NCI-H82 (cell line): Measurements from ENCODE around the gene DCLK1.

Source experiments
- DNase-seq: peaks from one replicate; lab custom pipeline; 2025; lab: John Stamatoyannopoulos, UW

DCLK1 gene

DNA sequence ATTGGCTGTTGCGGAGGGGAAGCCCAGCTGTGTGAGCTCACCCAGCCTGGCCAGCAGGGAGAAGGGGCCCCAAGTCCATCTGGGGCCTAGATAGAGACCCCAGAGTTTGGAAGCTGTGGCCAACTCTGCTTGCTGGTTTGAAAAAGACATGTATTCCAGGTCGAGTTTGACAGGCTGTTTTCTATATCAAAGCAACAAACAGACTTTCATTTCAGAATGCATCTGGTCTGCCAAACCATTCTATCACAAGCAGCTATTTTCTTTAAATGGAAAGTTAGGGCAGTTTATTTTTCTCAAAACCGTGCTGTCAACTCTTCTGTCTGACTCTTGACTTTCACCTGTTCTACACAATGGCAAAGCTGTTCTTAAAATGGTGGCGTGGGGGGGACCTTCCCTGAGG, 185.8 kb downstream of the DCLK1 start:
- no peak for DNase-seq

DNA sequence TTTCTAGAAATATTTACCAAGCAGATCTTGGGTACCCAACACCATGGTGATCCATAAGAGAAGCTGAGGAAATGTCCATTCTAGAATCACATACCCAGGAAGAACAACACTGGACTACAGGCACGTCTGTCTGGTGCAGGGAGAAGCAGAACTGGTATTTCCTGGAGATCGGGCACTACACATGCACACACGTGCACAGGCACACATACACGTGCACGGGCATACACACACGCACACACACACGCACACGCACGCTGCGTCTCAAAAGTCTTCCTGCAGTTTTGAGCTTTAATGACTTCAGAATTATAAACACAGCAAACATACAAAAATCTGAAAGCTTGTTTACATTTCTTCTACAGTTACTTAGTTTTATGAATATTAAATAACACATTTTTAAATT, 189.8 kb downstream of the DCLK1 start:
- no peak for DNase-seq

DNA sequence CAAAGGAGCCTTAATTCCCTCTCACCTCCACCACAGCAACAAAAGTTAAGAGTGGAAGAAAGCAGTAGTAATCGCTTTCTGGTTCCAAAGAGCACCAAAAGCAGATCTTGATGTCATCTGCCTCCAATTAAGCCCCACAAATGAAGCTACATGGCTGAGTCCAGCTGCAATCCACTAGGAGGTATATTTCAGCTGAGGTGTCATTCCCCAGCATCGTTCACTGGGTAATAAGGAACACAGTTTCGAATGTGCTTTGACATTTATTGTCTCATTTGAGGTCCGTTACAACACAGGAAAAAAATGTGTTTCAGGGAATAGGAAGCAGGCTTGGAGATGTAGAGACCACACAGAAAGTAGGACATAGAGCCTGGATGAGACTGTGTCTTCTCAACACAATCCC, 190.4 kb downstream of the DCLK1 start:
- DNase-seq = no peak

DNA sequence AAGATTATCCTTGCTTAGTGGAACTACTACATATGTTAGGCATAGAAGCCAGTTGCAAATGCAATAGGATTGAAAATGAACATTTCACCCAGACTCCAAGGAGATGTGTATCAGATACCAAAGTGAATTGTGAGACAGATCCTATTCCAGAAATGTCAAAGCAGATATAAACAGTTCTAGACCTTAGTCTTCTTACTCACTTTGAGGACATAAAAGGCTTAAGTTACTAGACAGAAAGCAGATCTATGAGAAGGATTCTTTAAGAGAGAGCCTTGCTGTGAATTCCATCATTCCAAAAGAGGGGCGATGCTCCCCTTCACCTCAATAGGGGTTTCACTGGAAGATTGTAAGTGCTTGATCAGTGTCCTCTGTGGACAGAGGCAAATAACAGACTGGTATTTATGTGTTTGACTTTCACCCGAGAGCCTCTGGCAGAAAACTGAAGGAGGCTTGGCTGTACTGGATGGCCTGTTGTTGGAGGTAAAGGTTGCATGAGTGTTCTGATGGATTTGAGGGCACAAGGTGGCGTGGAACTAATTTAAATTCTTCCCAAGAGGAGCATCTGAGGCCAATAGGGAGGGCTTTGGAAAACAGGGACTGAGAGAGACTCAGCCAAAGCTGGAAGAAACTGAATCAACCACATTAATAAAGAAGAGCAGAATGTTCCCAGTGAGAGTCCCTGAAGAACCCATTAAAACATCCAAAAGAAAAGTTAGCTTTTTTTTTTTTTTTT, 194.8 kb downstream of the DCLK1 start:
- DNase-seq = no peak

DNA sequence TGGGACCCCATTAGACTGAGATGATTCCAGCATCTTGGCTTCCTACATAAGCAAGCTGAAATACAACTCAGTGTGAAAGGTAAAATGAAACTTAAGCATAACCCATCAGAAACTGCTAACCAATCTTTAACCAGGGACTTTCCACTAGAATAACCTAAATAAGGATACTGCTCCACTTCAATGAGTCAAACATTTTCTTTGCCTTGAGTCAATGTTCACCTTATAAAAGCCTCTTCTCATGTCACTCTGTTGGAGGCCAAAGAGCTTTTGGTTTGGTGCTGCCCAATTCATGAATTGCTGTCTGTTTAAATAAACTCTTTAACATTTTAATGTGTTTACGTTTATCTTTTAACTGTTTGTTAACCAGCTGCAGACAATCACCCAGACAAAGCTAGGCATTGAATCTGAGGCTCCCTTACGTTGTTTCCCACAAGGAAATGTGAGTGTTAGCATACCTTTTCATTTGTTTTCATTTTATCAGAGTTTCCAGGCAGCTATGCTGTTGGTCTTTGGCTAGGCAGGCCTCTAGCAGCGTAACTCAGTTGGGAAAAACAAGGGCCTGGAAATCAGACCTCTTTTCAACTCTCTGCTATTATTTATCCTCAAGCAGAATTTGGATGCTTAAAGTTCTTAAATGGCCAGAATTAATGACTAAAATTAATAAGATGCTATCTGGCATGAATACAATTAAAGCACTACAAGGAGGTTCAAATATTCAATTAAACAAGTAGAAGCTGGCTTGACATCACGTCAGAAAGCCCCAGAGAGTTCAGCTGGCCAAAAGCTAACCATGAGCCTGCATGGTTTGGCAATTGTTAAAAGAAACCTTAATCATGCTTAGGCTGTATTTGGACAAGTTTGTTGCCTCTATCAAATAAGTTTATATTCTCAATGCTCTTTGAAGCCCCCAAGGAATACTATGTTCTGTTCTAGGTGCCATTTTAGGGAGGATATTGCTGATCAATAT, 200.2 kb downstream of the DCLK1 start:
- DNase-seq = no peak

DNA sequence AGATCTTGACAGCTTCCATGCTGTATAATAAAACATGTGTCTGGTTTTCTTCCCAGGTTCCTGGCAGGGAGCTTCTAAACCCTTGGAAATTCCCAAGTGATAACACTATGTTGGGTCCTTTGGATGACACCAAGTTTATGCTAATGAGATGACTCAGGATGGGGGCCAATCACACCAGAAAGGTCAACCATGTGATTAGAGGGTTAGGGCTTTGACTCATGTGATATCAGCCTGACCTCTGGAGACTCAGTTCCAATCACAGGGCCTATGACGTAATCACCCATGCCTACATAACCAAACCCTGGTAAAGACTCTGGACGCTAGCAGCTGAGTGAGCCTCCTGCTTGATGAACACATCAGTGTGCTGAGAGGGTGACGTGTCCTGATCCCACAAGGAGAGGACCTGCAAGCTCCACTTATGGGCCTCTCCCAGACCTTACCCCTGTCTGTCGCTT, 203.6 kb downstream of the DCLK1 start:
- no peak for DNase-seq

DNA sequence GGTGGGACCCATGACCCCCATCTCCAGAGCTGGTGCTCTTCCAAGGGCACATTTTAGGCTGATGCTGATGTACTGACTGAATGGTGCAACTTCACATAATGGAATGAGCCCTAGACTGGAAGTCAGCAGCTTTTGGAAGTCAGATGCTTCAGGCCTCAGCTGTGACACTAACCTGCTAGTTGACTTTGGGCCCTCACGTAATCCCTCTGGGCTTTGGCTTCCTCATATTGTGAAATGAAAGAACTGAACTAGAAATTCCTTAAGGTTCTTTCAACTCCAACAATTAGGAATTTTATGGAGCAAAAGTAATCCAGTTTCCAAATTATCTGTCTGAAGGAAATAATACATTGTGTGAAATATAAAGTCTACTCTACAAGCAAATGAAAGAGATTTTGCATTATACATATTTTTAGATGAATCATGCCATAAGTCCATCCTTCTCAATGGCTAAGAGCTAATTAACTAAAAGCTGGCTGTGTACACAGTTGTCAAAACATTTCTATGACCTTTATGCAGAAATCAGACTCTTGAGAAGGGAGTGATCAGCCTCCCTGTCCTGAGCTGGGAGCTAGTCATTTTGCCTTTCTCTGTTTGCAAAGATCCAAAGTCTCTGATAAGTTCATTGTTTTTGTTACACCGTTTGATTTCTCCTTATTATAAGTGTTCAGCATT, 204.2 kb downstream of the DCLK1 start:
- DNase-seq = no peak

DNA sequence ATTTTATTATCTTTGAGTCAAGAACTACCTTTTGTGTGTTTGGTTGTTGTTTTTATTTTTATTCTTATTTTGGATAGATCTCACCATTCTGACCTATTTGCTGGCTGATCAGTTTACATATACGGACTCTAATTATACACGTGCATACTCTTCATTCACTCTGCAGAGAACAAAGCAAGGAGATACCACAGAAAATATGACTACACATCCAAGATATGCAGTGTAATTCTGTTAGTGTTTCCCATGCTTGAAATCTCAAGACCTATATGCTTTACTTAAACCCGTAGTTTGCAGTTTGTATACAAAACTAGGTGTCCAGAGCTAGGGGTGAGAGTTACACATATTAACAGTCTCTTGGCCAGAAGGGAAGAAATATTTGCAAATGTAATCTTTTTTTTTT, 205.5 kb downstream of the DCLK1 start:
- DNase-seq = no peak

DNA sequence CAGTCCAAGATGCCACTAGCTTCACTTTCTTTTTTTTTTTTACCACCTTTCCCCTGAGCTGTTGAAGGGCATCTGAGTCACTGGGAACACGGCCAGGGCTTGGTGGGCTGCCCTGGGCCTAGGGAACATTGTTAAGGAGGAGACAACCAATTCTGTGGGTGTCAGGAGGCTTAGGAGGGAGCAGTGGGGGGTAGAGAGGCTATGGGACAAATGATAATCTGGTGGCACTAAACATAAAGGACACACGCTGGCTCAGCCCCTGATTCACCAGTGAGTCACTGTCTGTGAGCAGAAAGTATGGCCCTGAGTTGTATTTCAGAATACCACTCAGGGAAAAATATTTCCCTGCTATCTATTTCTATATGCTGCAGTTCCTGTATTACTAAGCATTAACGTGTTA, 207.8 kb downstream of the DCLK1 start:
- no peak for DNase-seq

DNA sequence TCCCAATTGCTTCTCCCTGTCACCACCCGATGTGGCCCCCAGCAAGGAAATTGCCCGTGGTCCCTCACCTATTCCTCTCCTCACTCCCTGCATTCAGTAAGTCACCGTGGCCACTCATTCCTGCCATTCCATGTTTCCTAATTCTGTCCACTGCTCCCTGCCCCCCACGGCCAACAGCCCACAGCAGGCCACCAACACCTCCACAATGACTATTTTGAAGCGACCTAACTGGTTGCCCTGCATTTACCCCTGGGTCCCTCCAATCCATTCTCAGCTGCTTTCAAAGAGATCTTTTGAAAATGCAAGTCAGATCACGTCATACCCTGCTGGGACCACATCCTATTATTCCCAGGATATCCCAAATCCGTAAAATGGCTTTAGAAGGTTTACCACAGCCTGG, 210.4 kb downstream of the DCLK1 start:
- no peak for DNase-seq

DNA sequence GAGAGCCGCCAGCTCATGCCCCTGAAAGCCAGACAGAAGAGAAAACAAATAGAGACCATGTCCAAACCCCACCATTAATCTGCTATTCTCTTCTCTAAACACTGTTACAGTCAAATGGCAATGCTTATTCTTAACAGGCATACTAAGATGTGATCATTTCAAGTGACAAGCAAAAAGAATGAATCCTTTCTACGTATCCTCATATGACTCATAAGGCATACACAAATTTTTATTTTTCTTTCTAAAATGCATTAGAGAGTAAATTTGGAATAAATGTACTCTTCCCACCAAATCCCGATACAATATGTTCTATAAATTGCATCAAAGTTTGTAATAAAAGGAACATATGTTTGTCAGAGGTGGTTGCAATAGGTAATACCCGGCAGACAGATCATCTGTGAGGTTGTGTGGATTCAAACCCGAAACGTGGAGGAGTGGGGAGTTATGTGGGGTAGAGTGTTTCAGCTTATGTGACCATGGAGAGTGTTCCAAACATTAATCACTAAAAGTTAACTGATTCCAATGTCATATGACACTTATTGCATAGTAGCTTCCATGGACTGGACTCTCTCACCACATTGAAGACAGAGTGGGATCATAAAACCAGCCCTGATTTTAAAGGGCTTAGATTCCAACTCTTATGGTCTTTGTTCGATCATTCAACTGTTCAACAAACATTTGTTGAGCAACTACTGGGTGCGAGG, 213.1 kb downstream of the DCLK1 start:
- DNase-seq = no peak

DNA sequence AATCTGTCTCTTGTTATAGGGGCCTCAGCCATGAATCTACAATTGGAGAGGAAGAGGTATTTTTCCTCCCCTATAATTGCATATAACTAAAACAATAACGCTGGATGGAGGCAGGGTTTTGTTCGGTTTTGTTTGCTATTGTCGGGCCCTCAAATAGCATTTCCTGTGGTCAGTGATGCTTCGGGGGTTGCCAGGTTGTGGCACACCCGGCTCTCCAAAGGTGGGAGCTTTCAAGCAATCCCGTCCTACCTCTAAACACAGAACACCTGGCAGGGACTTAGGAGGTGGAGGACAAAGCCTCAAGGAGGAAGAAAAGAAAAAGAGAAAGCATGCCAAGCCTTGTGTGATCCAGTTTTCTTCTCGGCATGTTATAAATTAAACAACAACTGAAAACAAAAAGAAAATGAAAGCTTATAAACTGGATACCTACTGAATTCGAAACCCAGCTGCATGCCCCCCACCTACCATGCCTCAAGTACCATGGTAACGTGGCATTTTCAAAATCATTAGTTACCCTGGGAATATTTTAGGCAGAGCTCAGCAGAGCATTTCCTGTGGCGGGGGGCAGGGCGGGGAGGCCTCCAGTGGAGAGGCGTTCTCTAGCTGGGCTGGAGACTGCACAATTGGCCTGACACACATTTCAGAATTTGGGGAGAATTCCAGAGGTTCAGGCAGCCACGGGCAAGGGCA, 213.8 kb downstream of the DCLK1 start:
- no peak for DNase-seq

DNA sequence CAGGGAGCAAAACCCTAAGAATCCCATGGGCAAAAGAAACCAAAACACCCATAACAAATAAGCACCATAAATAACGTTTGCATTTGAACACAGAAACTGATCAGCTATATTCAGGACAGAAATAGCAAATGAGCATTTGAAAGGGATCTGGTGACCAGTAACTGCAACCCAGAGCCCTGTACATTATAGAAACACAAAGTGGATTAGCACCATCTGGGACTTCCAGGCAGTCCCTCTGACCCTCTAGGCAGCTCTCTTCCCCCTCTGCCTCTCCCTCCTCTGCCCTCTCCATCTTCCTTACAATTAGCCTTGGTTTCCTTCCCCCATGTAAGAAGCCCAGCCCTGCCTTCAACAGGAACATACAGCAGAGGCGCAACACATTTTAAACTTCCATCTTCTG, 215.0 kb downstream of the DCLK1 start:
- peak; percentile 92 for DNase-seq

DNA sequence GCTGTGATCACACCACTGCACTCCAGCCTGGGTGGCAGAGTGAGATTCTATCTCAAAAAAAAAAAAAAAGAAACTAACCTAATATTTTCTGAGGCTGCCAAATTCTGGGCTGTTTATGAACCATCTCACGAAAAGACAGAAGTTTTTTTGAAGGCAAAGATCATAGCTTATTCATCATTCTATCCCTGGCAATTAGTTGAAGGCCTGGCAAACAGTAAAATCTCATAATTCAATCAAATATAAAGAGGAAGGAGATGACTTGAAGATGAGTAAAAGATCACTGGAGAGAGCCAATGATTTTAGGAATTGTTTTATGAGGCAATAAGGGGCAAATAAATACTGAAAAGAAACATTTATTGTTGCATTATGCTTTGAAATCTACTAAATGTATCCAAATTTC, 216.5 kb downstream of the DCLK1 start:
- DNase-seq = no peak

DNA sequence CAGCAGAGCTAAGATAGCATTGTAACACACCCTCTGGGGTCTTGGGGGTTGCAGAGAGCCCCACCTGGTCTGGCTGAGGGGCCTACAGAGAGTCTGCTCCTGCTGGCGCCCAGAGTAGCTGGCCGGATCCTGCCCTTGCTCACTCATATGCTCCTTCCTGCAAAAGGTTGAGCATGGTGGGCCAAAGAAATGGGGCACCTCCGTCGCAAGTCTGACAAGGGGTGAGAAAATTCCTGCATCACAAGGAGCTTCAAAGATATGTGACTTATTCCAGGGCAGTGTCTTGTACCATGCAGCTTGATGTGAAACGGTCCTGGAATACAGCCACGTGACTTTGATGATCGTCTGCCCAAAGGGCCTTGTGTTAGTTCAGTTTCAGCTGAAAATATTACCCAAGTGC, 218.3 kb downstream of the DCLK1 start:
- no peak for DNase-seq

DNA sequence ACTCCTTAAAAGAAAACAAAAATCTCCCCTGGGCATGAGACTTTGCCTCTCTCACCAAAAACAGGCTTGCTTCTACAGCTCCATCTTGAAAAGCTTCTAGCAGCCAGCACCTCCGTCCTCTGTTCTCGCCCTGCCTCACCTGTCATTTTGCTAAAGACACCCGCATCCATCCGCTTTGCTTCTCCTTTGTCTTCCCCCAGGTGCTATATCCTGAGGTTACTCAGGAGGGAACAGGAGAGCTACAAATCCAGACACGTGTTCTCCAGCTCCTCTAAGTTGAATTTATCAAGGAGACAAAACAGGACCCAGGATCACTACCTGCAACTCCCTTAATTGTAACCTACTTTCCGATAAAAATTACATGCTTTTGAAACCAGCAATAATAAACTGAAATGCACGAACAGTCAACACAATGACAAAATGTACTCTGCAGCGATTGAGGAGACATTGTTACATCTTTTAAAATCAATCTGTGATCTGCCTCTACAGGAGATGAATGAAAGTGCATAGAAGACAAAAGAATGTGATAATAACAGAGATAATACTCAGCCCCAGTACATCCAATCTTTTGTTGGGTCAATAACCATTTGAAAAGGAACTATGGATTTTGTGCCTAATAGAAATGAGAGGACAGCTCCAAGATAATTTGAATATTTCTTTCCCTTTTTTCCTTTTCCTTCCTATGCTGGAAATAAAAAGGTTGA, 221.2 kb downstream of the DCLK1 start:
- DNase-seq = no peak

DNA sequence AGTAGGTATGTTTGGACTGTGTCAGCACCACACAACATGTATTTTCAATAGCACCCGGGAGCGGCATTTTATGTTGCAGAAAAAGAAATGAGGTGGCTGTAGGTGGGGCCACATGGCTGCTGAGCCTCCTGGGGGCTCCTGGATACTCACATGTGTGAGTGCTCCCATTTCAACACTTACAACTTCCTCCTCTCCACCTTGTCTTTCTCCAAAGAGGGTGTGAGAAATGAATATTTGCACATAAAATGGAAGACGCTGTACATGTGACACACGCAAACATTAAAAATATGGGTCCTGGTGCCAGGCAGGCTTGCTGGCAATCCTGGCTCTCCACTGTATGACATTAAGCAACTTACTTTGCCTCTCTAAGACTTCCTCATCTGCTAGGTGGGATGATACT, 222.1 kb downstream of the DCLK1 start:
- no peak for DNase-seq

DNA sequence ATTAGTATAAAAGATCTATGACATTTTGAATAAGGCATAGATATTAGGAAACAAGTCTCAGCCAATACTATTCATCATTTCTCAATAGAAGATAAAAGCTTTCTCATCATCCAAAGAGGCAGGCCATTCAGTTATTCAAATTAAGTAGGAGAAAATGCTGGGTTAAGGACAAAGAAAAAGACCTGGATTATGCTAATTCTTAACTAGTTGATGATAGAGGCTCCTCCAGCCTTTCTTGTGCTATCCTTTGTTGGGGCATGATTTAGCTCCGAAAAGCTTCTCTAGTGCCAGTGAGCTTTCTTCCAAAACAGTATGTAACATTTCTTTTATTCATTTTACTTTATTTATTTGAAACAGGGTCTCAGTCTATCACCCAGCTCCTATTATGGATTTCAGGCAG, 223.0 kb downstream of the DCLK1 start:
- no peak for DNase-seq

DNA sequence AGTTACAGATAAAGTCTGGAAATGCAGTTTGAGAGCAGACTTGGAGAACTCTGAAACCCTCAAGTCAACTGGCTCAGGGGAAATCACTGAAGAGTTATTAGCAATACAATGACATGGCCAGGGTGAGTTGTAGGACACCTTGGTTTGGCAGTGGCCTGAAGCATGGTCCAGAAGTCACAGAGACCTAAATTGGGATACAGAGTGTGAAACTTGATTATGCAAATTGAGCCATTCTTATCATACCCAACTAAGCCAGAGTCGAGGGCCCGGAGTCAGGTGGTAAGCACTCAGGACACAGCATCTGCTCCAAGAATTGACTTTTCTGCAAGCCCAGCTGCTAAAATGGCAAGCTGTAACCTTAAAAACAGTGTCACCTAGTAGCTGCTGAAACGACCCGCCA, 224.5 kb downstream of the DCLK1 start:
- DNase-seq = no peak

DNA sequence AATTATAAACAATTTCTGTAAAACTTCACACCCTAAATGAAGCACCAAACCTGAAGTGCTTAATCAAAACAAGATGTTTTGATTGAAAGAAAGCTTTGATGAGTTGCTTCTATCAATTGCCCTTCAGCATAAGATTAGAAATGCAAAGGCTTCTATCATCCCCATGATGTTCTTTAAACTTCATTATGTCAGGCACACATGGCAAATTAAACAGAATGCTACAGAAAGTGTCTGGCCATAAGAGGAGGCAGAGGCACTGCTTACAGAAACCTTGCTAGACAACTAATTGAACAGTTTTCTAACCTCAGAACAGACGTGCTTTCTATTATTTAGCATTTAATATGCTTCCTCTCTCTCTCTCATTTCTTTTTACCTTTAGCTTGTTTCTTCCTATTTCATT, 228.1 kb downstream of the DCLK1 start:
- no peak for DNase-seq

DNA sequence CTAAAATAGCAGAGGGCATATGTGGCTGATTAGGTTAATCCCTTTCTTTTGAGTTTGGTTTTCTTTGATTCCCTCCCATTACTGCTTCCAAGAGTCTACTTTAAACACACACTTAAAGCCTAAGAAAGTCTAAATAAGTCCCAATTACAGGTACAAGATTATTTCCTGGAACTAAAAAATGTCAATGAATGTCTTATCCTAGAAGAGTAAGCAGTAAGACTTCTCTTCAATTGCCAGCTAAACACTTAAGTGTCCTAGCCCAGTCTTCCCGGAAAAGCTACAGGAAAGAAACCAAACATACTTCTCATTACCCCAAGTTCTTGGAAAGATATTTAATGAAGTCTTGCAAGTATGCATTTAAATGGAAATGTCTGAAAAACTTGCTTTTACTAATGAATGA, 233.1 kb downstream of the DCLK1 start:
- DNase-seq = no peak
